D721Med (cell line): ENCODE measurements around the gene ZNF12.

Experiments used
- DNase-seq: peaks from one replicate; pipeline ENCODE4 v3.0.0; 2011; ENCODE audit warnings: low spot score; ENCODE audit not compliant: insufficient read length
- FAIRE-seq: peaks from 2 replicates; lab custom pipeline; 2011; peaks lifted over from hg19 to GRCh38; lab: Jason Lieb, UNC
- TF ChIP-seq, protein P1 (sequence below): IDR thresholded peaks from 2 replicates; pipeline ENCODE4 v1.5.1; 2012; ENCODE audit warnings: mild to moderate bottlenecking, control low read depth; ENCODE audit not compliant: insufficient read depth; ENCODE audit errors: missing control alignments

Gene ZNF12

DNA sequence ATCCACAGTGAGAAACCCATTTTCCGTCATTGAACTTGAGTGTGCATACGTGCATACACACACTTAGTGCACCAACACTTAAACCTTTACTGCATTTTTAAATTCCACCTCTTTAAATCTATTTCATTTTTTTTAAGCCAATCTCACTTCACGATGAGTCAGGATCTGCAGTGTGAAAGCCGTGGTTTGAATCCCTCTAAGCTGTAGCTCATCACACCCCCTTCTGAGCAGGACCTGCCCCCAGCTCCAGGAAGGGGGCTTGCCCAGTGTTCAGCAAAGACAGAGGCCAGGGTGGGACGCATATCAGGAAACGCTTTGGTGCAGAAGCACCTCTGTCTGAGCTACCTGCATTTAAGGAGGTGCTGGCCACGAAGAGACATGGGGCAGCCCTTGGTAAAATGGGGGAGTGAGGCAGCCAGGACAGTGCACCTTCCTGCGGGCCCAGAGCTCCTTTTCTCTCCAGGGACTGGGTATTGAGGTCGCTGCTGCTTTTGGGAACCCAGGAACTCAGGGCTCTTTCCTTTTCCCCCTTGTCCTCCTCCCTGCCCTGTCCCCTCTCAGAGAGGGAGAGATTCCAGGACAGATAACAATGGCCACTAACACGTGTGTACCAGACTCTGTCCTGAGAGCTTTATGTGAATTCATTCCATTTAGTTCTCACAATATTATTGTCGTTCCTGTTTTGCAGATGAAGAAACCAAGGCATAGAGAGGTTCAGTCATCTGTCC lies 48.0 kb downstream of the ZNF12 start:
- DNase-seq (no peak), FAIRE-seq (no peak)
- TF ChIP-seq, protein P1, sequence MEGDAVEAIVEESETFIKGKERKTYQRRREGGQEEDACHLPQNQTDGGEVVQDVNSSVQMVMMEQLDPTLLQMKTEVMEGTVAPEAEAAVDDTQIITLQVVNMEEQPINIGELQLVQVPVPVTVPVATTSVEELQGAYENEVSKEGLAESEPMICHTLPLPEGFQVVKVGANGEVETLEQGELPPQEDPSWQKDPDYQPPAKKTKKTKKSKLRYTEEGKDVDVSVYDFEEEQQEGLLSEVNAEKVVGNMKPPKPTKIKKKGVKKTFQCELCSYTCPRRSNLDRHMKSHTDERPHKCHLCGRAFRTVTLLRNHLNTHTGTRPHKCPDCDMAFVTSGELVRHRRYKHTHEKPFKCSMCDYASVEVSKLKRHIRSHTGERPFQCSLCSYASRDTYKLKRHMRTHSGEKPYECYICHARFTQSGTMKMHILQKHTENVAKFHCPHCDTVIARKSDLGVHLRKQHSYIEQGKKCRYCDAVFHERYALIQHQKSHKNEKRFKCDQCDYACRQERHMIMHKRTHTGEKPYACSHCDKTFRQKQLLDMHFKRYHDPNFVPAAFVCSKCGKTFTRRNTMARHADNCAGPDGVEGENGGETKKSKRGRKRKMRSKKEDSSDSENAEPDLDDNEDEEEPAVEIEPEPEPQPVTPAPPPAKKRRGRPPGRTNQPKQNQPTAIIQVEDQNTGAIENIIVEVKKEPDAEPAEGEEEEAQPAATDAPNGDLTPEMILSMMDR = no peak

DNA sequence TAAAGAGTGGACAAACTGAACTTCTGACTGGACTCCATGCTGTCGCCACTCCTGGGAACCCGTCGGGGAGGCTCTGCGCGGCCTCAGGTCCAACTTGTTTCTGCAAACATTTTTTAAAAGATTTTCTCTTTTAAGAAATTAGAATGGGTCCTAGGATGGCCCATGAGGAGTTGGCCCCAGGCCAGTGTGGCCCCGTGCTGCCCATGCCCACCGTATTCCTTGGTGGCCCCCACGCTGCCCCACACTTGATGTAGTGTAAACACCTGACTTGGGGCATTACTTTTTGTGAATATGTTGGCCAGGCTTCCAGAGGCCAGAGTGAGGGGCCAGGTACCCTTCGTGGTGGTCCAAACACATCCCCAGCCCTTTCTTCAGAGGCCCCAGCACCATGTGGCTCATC lies 50.3 kb downstream of the ZNF12 start:
- DNase-seq (no peak), FAIRE-seq (no peak)
- TF ChIP-seq, protein P1 = no peak

DNA sequence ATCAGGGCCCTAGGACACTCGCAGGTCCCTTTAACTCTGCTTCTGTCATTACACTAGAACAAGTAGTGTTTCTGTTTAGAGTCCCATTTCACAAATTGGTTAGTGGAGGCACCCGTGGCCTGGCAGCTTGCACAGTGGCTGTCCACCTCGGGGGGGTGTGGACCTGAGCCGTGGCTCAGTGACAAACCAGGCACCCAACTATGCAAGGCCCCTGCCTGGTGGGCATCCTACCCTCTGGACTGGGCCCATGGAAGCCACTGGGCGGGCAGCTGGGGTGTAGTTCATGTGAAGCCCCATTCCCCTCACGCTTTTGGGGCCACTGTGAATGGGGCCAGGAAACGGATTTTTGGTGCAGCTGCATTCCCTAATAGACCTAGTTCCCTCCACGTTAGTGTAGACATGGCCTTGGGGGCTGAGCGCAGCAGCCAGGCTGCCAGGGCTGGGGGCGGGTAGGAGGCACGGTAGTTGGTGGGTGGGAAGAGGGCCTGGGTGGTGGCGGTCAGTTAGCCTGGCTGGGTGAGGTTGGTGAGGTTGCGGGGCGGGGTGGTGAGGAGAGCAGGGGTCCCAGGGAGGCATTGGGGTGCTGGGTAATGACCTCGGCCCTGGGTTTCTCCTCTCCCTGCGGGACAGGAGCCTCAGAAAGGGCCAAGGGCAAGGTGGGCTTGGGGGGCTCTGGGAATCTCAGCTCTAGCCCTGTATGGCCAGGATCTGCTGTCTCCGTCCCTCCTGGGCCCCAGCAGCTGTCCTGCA lies 50.9 kb downstream of the ZNF12 start:
- TF ChIP-seq, protein P1 = no peak
- FAIRE-seq (no peak), DNase-seq (peak; percentile 13)

DNA sequence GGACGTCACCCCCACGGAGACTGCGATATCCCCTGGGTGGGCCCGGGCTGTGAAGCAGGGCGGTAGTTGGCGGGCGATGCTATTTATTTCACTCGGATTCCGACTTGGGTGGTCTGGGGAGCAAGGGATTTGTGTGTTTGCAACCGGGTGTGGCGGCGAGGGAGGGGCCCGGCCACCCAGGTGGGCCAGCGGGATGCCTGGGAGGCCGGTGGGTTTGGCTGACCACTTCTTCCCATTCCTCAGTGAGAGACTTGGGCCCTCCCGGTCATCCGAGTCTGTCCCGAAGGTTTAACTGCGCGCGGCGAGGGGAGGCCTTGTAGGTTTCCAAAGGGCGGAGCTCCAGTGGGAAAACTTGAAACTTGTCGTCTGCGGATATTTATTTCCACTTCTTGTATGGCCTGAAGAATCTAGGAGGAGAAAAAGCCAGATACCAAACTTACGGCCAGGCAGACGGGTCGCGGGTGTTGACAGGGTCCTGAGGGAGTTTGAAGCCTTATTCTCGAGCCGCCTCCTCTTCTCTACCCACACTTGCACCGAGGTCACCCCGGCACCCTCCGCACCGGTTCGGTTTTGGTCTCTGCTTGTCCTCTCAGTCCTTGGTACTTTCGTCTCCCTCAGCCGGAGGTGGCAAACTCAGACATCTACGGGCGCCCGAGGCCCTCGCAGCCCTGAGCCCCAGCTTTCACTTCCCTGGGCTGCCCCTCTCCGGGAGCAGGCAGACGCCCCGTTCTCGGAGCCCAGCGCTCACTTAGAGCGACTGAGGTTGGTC lies 51.7 kb downstream of the ZNF12 start:
- TF ChIP-seq, protein P1 = no peak
- peak; percentile 15 for DNase-seq
- no peak for FAIRE-seq

DNA sequence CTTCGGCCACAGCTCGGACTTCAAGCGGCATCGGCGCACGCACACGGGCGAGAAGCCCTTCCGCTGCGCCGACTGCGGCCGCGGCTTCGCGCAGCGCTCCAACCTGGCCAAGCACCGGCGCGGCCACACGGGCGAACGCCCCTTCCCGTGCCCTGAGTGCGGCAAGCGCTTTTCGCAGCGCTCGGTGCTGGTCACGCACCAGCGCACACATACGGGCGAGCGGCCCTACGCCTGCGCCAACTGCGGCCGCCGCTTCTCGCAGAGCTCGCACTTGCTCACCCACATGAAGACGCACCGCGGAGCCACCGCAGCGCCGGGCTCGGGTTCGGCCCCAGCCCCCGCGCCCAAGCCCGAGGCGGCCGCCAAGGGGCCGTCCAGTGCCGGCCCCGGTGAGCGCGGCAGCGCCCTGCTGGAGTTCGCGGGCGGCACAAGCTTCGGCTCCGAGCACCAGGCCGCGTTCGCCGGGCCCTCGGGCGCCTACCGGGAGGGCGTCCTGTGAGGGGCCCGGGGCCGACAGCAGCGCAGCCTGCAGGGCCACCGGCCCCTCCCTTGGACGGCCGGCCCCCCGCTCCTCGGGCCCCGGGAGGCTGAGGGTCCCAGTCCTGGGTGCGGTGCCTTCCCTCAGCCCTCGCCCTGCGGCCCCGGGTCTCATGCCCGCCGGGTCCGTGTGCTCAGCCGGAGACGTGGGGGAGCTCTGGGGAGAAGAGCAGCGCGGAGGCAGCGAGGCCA lies 52.5 kb downstream of the ZNF12 start:
- peak; percentile 13 for DNase-seq
- no peak for FAIRE-seq
- TF ChIP-seq, protein P1 = no peak

DNA sequence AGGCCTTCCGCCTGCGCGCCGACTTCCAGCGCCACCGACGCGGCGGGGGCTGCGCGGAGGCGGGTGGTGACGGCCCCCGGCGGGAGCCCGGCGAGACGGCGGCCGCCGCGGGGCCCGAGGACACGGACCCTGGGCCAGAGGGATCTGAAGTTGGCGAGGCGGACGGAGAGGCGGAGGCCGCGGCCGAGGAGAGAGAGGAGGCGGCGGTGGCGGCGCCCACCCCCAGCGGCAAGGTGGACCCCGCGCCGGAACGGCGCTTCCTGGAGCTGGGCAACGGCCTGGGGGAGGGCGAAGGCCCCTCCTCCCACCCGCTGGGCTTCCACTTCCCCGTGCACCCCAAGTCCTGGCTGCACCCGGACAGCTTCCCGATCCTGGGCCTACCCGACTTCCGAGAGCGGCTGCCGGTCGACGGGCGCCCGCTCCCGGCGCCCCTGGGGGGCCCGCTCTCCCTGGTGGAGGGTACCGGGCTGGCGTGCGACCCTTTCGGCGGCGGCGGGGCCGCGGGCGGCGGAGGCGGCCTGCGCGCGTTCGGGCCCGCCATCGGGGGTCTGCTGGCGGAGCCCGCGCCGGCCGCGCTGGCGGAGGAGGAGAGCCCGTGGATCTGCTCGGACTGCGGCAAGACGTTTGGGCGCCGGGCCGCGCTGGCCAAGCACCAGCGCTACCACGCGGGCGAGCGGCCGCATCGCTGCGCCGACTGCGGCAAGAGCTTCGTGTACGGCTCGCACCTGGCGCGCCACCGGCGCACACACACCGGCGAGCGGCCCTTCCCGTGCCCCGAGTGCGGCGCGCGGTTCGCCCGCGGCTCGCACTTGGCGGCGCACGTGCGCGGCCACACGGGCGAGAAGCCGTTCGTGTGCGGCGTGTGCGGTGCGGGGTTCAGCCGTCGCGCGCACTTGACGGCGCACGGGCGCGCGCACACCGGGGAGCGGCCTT lies 53.4 kb downstream of the ZNF12 start:
- DNase-seq (peak; percentile 14), FAIRE-seq (no peak)
- TF ChIP-seq, protein P1 = no peak
